GM12872 (cell line): ENCODE data around the gene ARHGAP15.

Experiments
- CTCF ChIP-seq: IDR thresholded peaks from 3 replicates; pipeline ENCODE4 v1.5.1; 2011; ENCODE audit warnings: low read depth, mild to moderate bottlenecking, low read length, moderate library complexity; ENCODE audit not compliant: insufficient read depth

Gene ARHGAP15

GRCh38 chr2:143152637-143153036 is 23.4 kb downstream of the ARHGAP15 start:
- TF ChIP-seq CTCF, result no peak

- TF ChIP-seq CTCF, result no peak
These were observed 26.4 kb downstream of the ARHGAP15 start for GRCh38 chr2:143155661-143156060.

GRCh38 chr2:143157001-143157400 is 27.8 kb downstream of the ARHGAP15 start:
- TF ChIP-seq CTCF, result no peak

- no peak for TF ChIP-seq CTCF
These were observed 28.2 kb downstream of the ARHGAP15 start for GRCh38 chr2:143157418-143157817.

- TF ChIP-seq CTCF, result no peak
These were observed 28.9 kb downstream of the ARHGAP15 start for GRCh38 chr2:143158098-143158497.

GRCh38 chr2:143158551-143159485 is 29.6 kb downstream of the ARHGAP15 start:
- TF ChIP-seq CTCF, result no peak

- TF ChIP-seq CTCF, result no peak
These were observed 30.2 kb downstream of the ARHGAP15 start for GRCh38 chr2:143159486-143159840.
